Brain microvascular endothelial cell (primary cell): ENCODE data around the gene PTPN18.

Source experiments
- DNase-seq: peaks from one replicate; pipeline ENCODE4 v3.0.0-alpha.2; 2020
- H3K27ac ChIP-seq: fragments of 250-450 bp; sonication (Bioruptor Pico); 2 replicates; pipeline ENCODE4 v1.5.1; 2020; ENCODE audit warnings: mild to moderate bottlenecking, moderate library complexity
- H3K27me3 ChIP-seq: fragments of 250-450 bp; sonication (Bioruptor Pico); replicated peaks from 2 replicates; pipeline ENCODE4 v1.5.1; 2020; ENCODE audit warnings: mild to moderate bottlenecking
- H3K36me3 ChIP-seq: fragments of 250-450 bp; sonication (Bioruptor Pico); replicated peaks from 2 replicates; pipeline ENCODE4 v1.5.1; 2020; ENCODE audit warnings: mild to moderate bottlenecking
- H3K4me3 ChIP-seq: 2 replicates; pipeline ENCODE4 v1.5.1; 2011; ENCODE audit warnings: low read depth, mild to moderate bottlenecking, control low read depth, low read length, moderate library complexity
- CTCF ChIP-seq: IDR thresholded peaks from 2 replicates; pipeline ENCODE4 v1.5.1; 2011; ENCODE audit warnings: low read depth, mild to moderate bottlenecking, moderate library complexity, low read length, control low read depth, inconsistent platforms; ENCODE audit errors: missing control alignments
- in situ Hi-C: cut with HindIII; loops from 2 replicates; pipeline ENCODE4 v1.10.0; 2017; ENCODE audit warnings: low sequenced_read_pairs, low pct_ligation_motif_present

Gene PTPN18

GRCh38 chr2:130365075-130365474 lies 9.2 kb downstream of the PTPN18 start:
- Histone ChIP-seq H3K27ac (no peak overlapping the region), H3K27me3 (no peaks in the 10 kb centered on the region), H3K4me3 (no peak overlapping the region), H3K36me3 (no peaks in the 10 kb centered on the region)
- in situ Hi-C loops: no loop called here
- TF ChIP-seq CTCF: no peak
- no peak for DNase-seq

- DNase-seq: no peak
- TF ChIP-seq CTCF: no peak
Measured at GRCh38 chr2:130365963-130366362, 10.1 kb downstream of the PTPN18 start.

GRCh38 chr2:130366720-130367119 lies 10.9 kb downstream of the PTPN18 start:
- no peak for DNase-seq
- H3K27ac ChIP-seq: no peak overlapping the region
- TF ChIP-seq CTCF: no peak
- in situ Hi-C loops: no loop called here
- H3K27me3 ChIP-seq: no peaks in the 10 kb centered on the region
- no peak overlapping the region for H3K4me3 ChIP-seq
- no peaks in the 10 kb centered on the region for H3K36me3 ChIP-seq

More at GRCh38 chr2:130365963-130366362, 10.1 kb downstream of the PTPN18 start:
- Histone ChIP-seq H3K36me3 (no peaks in the 10 kb centered on the region), H3K27ac (no peak overlapping the region), H3K27me3 (no peaks in the 10 kb centered on the region), H3K4me3 (no peak overlapping the region)
- in situ Hi-C loops: no loop called here

GRCh38 chr2:130368786-130369185 lies 12.9 kb downstream of the PTPN18 start:
- DNase-seq: no peak
- Histone ChIP-seq H3K36me3 (no peaks in the 10 kb centered on the region), H3K27ac (no peak overlapping the region), H3K4me3 (no peak overlapping the region), H3K27me3 (no peaks in the 10 kb centered on the region)
- in situ Hi-C loops: no loop called here
- no peak for TF ChIP-seq CTCF

- no peak for DNase-seq
- in situ Hi-C loops: no loop called here
- Histone ChIP-seq H3K27ac (no peak overlapping the region), H3K36me3 (no peaks in the 10 kb centered on the region), H3K4me3 (no peak overlapping the region), H3K27me3 (no peaks in the 10 kb centered on the region)
- no peak for TF ChIP-seq CTCF
Measured at GRCh38 chr2:130369311-130369964, 13.6 kb downstream of the PTPN18 start.

GRCh38 chr2:130369965-130370341 lies 14.1 kb downstream of the PTPN18 start:
- in situ Hi-C loops: no loop called here

More at GRCh38 chr2:130369965-130370341, 14.1 kb downstream of the PTPN18 start:
- DNase-seq: no peak
- Histone ChIP-seq H3K27me3 (no peaks in the 10 kb centered on the region), H3K36me3 (no peaks in the 10 kb centered on the region), H3K4me3 (no peak overlapping the region), H3K27ac (no peak overlapping the region)
- no peak for TF ChIP-seq CTCF
